Coronary artery (tissue), 2 donors: ENCODE data around the gene EPN1.

Source experiments
- DNase-seq: peaks from one replicate; pipeline ENCODE4 v3.0.0-alpha.2; 2017; ENCODE audit warnings: low spot score
- H3K27ac ChIP-seq, 2 donors: fragments of 200-600 bp; sonication (generic); one replicate each; pipeline ENCODE4 v1.5.1; 2016 to 2019
- H3K4me3 ChIP-seq: fragments of 200-600 bp; sonication (generic); 2 replicates; pipeline ENCODE4 v1.5.1; 2016; ENCODE audit warnings: mild to moderate bottlenecking, moderate library complexity
- CTCF ChIP-seq: fragments of 200-600 bp; sonication (generic); IDR thresholded peaks from one replicate; pipeline ENCODE4 v1.5.1; 2019; ENCODE audit warnings: antibody characterized with exemption

Gene EPN1

GRCh38 chr19:55674459-55674840 is 576 bp upstream of the EPN1 start:
- Histone ChIP-seq H3K27ac (peak overlapping the region; percentile 19 to 98), H3K4me3 (peak overlapping the region; percentile 99)
- TF ChIP-seq CTCF, result no peak
- DNase-seq, result no peak

GRCh38 chr19:55675661-55676354 is 782 bp downstream of the EPN1 start:
- no peak for TF ChIP-seq CTCF
- Histone ChIP-seq H3K4me3 (peak overlapping the region; percentile 99), H3K27ac (peak overlapping the region; percentile 82 to 98)
- DNase-seq, result no peak

GRCh38 chr19:55676383-55676782 is 1.4 kb downstream of the EPN1 start:
- no peak for DNase-seq
- TF ChIP-seq CTCF, result no peak
- peak overlapping the region; percentile 99 for H3K4me3 ChIP-seq

GRCh38 chr19:55676889-55677505 is 2.0 kb downstream of the EPN1 start:
- Histone ChIP-seq H3K27ac (peak overlapping the region in 1 of 2 donors; percentile 42), H3K4me3 (peak overlapping the region; percentile 99)
- TF ChIP-seq CTCF, result no peak
- no peak for DNase-seq

More at GRCh38 chr19:55676383-55676782, 1.4 kb downstream of the EPN1 start:
- H3K27ac ChIP-seq, result no peak overlapping the region

- peak overlapping the region in 1 of 2 donors; percentile 57 for H3K27ac ChIP-seq
- peak overlapping the region; percentile 99 for H3K4me3 ChIP-seq
- no peak for DNase-seq
- TF ChIP-seq CTCF, result no peak
These were observed 2.6 kb downstream of the EPN1 start for GRCh38 chr19:55677572-55678028.

- no peak for DNase-seq
- TF ChIP-seq CTCF, result no peak
- Histone ChIP-seq H3K4me3 (no peak overlapping the region), H3K27ac (peak overlapping the region in 1 of 2 donors; percentile 57)
These were observed 3.2 kb downstream of the EPN1 start for GRCh38 chr19:55678121-55678671.
